ENCODE results near the gene CDK5. TPM values are rescaled to one million over a fixed set of nuclear protein-coding genes. Genes with fewer than 3 reads are reported as not detected.

CDK5 gene
- polyA plus RNA-seq, 2 donors, result 5.2 to 9.7 TPM

DNA sequence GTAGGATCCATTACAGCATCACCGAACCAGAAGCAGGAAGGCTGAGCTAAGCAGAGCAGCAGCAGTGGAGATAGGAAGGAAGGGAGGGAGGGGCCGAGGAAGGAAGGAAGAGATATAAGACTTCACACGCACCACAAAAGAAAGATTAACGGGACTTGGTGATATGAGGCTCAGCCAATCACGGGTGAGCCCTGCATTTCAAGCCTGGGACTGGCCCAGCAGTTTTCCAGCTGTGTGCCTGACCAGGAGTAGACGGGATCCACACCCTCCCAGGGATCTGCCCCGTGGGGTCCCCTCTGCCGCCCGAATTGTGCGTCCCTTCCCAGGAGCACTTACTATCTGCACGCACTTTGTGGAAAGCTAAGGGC is 49.6 kb downstream of the CDK5 start:
- Histone ChIP-seq H3K27me3 (ENCODE audit: control insufficient read depth in 1 of 2, insufficient read depth in 2 of 2, low read length in 2 of 2) (no peaks in the 10 kb centered on the region), H3K4me1 (ENCODE audit: control insufficient read depth in 2 of 2, insufficient read depth in 2 of 2, low read length in 1 of 2) (peaks cover under 1 to 7% of the 10 kb centered on the region in 2 donors), H3K4me3 (ENCODE audit: low read depth in 1 of 2, low read length in 2 of 2) (no peak overlapping the region), H3K9me3 (ENCODE audit: control insufficient read depth in 2 of 2, insufficient read depth in 1 of 2, low read depth in 1 of 2, low read length in 1 of 2) (no peaks in the 10 kb centered on the region), H3K36me3 (ENCODE audit: control insufficient read depth in 2 of 2, insufficient read depth in 2 of 2, low read length in 1 of 2) (no peaks in the 10 kb centered on the region), H3K27ac (ENCODE audit: low read depth in 2 of 2, low read length in 1 of 2) (no peak overlapping the region)
- 30 to 34% methylated on average over 10 to 11 of the region's 11 CpGs for WGBS, 2 donors

- Histone ChIP-seq H3K4me1 (ENCODE audit: control insufficient read depth in 2 of 2, insufficient read depth in 2 of 2, low read length in 1 of 2) (peaks cover 0 to 3% of the 10 kb centered on the region in 2 donors), H3K27me3 (ENCODE audit: control insufficient read depth in 1 of 2, insufficient read depth in 2 of 2, low read length in 2 of 2) (no peaks in the 10 kb centered on the region), H3K36me3 (ENCODE audit: control insufficient read depth in 2 of 2, insufficient read depth in 2 of 2, low read length in 1 of 2) (no peaks in the 10 kb centered on the region), H3K4me3 (ENCODE audit: low read depth in 1 of 2, low read length in 2 of 2) (no peak overlapping the region), H3K9me3 (ENCODE audit: control insufficient read depth in 2 of 2, insufficient read depth in 1 of 2, low read depth in 1 of 2, low read length in 1 of 2) (no peaks in the 10 kb centered on the region), H3K27ac (ENCODE audit: low read depth in 2 of 2, low read length in 1 of 2) (no peak overlapping the region)
- 60 to 67% methylated on average over 7 of the region's 7 CpGs for WGBS, 2 donors
Observed at GRCh38 chr7:151007469-151007898, 50.2 kb downstream of the CDK5 start.

DNA sequence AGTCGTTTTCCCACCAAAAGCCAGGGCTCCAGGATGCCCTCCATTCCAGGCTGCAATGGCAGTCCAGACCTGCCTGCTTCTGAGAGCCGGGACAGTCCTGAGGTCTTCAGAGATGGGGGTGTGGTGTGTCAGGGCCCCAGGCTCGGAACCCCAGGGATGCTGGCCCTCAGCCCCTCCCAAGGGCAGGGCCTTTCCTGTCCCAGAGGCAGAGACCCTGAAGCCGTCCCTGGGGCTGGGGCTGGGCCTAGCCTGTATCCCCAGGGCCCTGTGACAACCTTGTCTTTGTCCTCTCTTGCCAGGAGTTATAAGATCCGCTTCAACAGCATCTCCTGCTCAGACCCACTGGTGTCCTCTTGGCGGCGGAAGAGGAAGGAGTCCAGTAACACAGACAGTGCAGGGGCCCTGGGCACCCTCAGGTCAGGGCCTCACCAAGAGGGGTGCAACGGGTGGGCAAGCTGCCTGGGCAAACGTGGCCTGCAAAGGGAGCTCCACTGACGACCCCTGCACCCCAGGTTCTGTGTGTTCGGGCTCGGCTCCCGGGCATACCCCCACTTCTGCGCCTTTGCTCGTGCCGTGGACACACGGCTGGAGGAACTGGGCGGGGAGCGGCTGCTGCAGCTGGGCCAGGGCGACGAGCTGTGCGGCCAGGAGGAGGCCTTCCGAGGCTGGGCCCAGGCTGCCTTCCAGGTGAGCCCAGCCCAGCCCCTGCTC is 51.0 kb downstream of the CDK5 start:
- H3K9me3 ChIP-seq (ENCODE audit: control insufficient read depth in 2 of 2, insufficient read depth in 1 of 2, low read depth in 1 of 2, low read length in 1 of 2), result no peaks in the 10 kb centered on the region
- H3K36me3 ChIP-seq (ENCODE audit: control insufficient read depth in 2 of 2, insufficient read depth in 2 of 2, low read length in 1 of 2), result no peaks in the 10 kb centered on the region
- WGBS, 2 donors, result 75 to 81% methylated on average over 21 to 23 of the region's 23 CpGs
- no peak overlapping the region for H3K27ac ChIP-seq (ENCODE audit: low read depth in 2 of 2, low read length in 1 of 2)
- no peak overlapping the region for H3K4me3 ChIP-seq (ENCODE audit: low read depth in 1 of 2, low read length in 2 of 2)
- H3K4me1 ChIP-seq (ENCODE audit: control insufficient read depth in 2 of 2, insufficient read depth in 2 of 2, low read length in 1 of 2), result peaks cover 0 to 3% of the 10 kb centered on the region in 2 donors
- no peaks in the 10 kb centered on the region for H3K27me3 ChIP-seq (ENCODE audit: control insufficient read depth in 1 of 2, insufficient read depth in 2 of 2, low read length in 2 of 2)

DNA sequence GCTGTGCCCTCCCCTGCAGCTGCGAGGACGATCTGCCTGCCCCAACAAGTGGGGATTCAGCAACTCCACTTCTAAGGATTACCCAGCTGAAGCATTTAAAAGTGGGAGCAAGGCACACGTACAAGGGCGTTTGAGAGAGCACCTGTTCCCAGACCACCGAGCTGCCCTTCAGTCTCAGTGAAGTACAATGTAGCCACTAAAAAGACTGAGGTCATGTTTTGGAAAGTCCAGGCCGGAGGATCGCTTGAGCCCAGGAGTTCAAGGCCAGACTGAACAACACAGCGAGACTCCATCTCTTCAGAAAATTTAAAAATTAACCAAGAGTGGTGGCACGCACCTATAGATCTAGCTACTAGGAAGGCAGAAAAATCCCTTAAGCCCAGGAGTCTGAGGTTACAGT is 52.1 kb downstream of the CDK5 start:
- Histone ChIP-seq H3K4me3 (ENCODE audit: low read depth in 1 of 2, low read length in 2 of 2) (no peak overlapping the region), H3K4me1 (ENCODE audit: control insufficient read depth in 2 of 2, insufficient read depth in 2 of 2, low read length in 1 of 2) (peaks cover 0 to 3% of the 10 kb centered on the region in 2 donors), H3K9me3 (ENCODE audit: control insufficient read depth in 2 of 2, insufficient read depth in 1 of 2, low read depth in 1 of 2, low read length in 1 of 2) (no peaks in the 10 kb centered on the region), H3K27me3 (ENCODE audit: control insufficient read depth in 1 of 2, insufficient read depth in 2 of 2, low read length in 2 of 2) (no peaks in the 10 kb centered on the region), H3K36me3 (ENCODE audit: control insufficient read depth in 2 of 2, insufficient read depth in 2 of 2, low read length in 1 of 2) (no peaks in the 10 kb centered on the region), H3K27ac (ENCODE audit: low read depth in 2 of 2, low read length in 1 of 2) (no peak overlapping the region)
- WGBS, 2 donors, result 71 to 72% methylated on average over 9 of the region's 9 CpGs

Other genes starting within 250 kb of the CDK5 start
- gene AOC1, start 205.4 kb downstream of the CDK5 start, polyA plus RNA-seq, result 1 to 10 TPM in 1 of 2 donors, under 1 TPM in 1; 0.75 to 1.6 TPM
- 1 to 10 TPM in 1 of 2 donors, under 1 TPM in 1; 0.88 to 2.0 TPM for gene KCNH2, start 79.6 kb downstream of the CDK5 start, polyA plus RNA-seq
- 1 to 10 TPM; 4.5 to 4.9 TPM for gene NOS3, start 66.9 kb downstream of the CDK5 start, polyA plus RNA-seq
- 100 to 1,000 TPM in 1 of 2 donors, 10 to 100 TPM in 1; 36.0 to 143 TPM for gene ATG9B, start 33.4 kb downstream of the CDK5 start, polyA plus RNA-seq
- 10 to 100 TPM; 24.0 to 27.6 TPM for gene ABCB8, start 29.4 kb downstream of the CDK5 start, polyA plus RNA-seq
- 1 to 10 TPM; 1.1 to 4.2 TPM for gene ASIC3, start 9.4 kb downstream of the CDK5 start, polyA plus RNA-seq
- gene SLC4A2, start 1.7 kb upstream of the CDK5 start, polyA plus RNA-seq, result 10 to 100 TPM; 35.7 to 45.5 TPM
- 100 to 1,000 TPM in 1 of 2 donors, 10 to 100 TPM in 1; 80.0 to 144 TPM for gene FASTK, start 22.9 kb upstream of the CDK5 start, polyA plus RNA-seq
- gene TMUB1, start 25.6 kb upstream of the CDK5 start, polyA plus RNA-seq, result 10 to 100 TPM; 33.4 to 64.2 TPM
- gene AGAP3, start 28.6 kb upstream of the CDK5 start, polyA plus RNA-seq, result 10 to 100 TPM; 60.8 to 98.8 TPM
- not detected for gene GBX1, start 109.8 kb upstream of the CDK5 start, polyA plus RNA-seq
- gene ASB10, start 129.4 kb upstream of the CDK5 start, polyA plus RNA-seq, result under 1 TPM in 1 of 2 donors, not detected in 1; 0.01 TPM
- not detected for gene H2BK1, start 152.6 kb upstream of the CDK5 start, polyA plus RNA-seq
- gene ABCF2, start 169.3 kb upstream of the CDK5 start, polyA plus RNA-seq, result 10 to 100 TPM in 1 of 2 donors, 1 to 10 TPM in 1; 8.6 to 19.8 TPM
- gene CHPF2, start 174.6 kb upstream of the CDK5 start, polyA plus RNA-seq, result 10 to 100 TPM; 10.8 to 13.6 TPM
- gene SMARCD3, start 190.8 kb upstream of the CDK5 start, polyA plus RNA-seq, result 1 to 10 TPM; 7.5 to 8.3 TPM

Data from esophagus (tissue), 2 donors.